HG03520 (cell line): ENCODE measurements around the gene YEATS2.

Experiments used
- ATAC-seq: cut with Tn5 transposase; IDR thresholded peaks from one replicate; pipeline ENCODE4 v1.9.1; 2021; ENCODE audit warnings: mild to moderate bottlenecking, moderate library complexity; ENCODE audit not compliant: unreplicated experiment

The YEATS2 gene

GRCh38 chr3:183810643-183811594 is 113.3 kb downstream of the YEATS2 start:
- ATAC-seq = no peak

GRCh38 chr3:183811638-183812037 is 114.0 kb downstream of the YEATS2 start:
- no peak for ATAC-seq

GRCh38 chr3:183812761-183813445 is 115.3 kb downstream of the YEATS2 start:
- ATAC-seq = no peak

- no peak for ATAC-seq
Observed at GRCh38 chr3:183814240-183814639, 116.6 kb downstream of the YEATS2 start.

DNA sequence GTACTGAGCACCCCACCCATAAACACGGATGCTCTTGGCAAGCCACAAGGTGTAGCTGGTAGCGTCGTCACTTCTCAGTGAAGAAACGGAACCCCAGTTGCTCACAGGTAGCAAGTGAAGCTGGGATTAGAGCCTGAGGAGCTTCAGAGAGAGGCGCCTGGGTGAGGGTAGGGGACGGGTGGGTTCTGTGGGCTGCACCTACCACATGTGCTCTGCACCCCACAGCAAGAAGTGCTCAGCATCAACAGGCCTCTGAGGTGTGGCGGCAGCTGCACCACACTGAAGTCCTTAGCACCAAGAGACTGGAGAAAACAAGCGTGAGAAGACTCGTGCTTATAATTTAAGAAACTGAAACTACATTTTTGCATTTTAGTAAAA is 118.0 kb downstream of the YEATS2 start:
- ATAC-seq = no peak

DNA sequence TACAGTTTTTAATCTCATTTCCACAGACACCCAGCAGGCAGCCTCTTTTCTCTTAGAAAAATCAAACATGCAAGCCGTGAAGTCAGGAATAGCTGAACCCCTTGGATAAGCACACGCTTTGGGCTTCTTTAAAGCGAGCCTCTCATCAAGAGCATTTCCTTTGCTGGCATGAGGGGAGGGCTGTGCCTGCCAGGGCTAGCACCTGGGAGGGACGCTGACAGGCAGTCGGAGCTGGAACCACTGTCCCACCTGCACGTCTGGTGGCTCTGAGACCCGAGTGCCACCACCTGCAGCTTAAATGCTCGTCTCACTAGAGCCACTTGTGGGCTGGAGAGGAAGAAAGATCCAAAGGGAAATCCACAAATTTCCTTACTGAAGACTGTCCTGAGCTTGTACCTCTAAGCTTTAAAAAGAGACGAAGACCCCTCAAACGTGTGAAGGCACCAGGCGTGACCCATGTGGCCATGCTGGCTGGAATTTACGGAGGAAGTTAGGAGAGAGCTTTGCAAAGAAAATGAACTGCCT is 118.4 kb downstream of the YEATS2 start:
- ATAC-seq = no peak

- ATAC-seq = no peak
Observed at GRCh38 chr3:183816681-183817510, 119.3 kb downstream of the YEATS2 start.

DNA sequence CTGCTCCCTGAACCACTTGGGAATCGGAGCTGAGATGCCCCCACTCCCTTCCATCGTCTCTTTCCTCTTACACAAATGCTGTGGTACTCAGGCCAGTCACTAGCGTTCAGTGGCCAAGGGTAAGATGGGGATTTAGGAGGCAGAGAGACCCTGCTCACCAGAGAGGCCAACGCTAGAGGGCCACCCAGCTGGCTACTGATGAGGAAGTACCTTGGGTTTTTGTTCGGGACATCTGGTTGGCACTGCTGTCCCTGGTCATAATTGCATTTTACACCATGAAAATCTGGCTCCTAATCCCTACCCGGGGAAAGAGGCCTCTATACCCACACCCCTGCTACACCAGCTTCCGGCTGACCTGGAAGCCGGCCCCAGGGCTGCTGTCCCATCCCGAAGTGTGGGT is 120.0 kb downstream of the YEATS2 start:
- ATAC-seq = no peak

DNA sequence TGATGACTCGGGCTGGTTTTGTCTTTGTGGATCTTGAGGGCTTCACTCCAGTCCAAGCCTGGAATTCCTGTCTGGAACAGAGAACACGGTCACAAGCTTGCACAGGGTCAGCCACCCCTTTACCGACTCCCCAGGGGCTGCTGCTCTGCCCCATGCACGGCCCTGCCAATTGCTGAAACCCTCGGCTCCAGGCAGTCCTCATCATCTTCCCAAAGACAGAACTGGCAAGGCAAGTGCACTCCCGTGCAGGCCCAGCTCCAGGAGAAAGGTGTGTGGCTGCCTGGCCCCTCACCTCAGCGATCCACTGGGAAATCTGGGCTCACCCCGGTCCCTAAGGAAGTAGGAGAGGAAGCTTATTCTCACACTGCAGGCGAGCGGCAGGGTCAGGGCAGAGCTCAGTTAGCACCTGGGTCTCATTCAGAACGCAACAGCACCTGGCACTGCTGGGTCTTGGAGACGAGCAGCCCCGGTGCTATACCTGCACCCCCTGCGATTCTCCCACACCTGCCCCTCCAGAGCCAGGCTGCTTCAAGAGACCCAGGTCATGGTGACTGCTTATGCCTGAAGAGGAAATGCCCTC is 120.5 kb downstream of the YEATS2 start:
- ATAC-seq = no peak

DNA sequence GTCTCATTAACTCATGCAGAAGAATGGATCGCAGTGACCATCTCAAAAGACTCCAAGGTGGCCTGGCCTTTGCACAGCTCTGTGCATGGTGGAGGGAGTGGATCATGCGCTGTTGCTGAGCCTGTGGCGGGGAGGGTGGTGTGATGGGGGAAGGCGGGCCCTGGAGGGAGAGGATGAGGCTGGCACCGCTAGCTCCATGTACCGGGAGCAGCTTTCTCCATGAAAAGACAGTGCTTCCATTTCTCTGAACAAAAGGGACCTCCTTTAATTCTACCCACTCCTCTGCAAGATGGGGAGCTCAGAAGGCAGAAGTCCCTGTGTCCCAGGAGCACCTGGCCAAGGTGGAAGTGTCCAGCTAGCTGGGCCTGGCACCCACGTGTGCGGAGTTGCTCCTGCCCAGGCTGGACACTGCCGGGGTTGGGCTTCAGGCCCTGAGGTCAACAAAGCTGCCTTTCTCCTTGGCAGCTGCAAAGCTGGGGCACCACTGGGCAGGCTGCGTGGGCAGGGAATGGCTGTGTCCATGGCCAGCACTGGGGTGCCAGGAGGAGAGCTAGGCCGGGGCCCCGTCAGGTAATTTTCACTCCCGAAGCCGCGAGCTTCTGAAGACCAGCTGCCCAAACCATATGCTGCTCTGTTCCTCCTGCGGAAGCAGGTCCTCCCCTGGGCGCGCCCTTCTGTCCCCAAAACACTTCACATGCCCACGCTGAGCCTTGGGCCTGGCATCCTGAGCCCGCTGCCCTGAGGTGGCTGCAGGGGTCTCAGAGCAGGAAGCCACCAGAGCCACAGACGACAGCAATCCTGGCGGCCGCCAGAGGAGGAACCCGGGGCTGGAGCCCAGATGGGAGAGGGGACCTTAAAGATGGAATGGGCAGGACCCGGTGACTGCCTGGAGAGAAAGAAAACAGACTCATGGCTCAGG is 121.4 kb downstream of the YEATS2 start:
- ATAC-seq = no peak

DNA sequence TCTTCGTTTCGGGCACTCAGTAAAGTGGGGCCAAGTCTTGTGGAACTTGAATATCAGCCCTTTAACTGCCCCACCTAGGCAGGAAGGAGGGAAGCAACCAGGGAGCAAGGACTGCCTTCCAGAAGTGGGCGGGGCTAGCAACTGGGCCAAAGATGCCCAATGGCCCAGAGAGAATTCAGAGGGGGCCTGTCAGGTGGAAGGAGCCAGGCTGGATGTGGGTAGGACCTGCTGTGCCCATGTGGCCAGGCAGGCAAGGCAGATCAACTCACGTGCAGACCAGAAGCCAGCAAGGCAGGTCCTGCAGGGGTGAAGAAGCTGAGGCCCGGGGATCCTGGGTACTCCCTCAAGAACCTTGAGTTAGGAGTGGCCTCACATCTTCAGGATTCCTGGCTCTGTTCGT is 122.2 kb downstream of the YEATS2 start:
- no peak for ATAC-seq

- no peak for ATAC-seq
Observed at GRCh38 chr3:183822631-183823030, 125.0 kb downstream of the YEATS2 start.

DNA sequence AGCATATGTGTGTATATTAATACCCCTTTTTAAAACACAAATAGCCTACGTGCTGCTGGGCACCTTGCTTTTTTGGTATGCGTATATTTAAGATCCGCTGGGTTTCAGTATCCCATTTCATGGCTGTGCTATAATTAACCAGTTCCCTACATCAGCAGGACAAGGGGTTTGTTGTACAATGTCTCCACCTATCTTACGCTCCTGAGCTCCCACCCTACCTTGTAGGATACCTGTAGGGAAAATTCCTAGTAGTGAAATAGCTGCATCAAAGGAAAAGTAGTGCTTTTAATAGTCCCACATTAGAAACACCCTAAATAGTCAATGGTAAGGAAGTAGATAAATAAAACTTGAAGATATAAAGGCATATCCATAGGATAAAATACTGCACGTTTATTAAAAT is 126.4 kb downstream of the YEATS2 start:
- ATAC-seq = no peak

DNA sequence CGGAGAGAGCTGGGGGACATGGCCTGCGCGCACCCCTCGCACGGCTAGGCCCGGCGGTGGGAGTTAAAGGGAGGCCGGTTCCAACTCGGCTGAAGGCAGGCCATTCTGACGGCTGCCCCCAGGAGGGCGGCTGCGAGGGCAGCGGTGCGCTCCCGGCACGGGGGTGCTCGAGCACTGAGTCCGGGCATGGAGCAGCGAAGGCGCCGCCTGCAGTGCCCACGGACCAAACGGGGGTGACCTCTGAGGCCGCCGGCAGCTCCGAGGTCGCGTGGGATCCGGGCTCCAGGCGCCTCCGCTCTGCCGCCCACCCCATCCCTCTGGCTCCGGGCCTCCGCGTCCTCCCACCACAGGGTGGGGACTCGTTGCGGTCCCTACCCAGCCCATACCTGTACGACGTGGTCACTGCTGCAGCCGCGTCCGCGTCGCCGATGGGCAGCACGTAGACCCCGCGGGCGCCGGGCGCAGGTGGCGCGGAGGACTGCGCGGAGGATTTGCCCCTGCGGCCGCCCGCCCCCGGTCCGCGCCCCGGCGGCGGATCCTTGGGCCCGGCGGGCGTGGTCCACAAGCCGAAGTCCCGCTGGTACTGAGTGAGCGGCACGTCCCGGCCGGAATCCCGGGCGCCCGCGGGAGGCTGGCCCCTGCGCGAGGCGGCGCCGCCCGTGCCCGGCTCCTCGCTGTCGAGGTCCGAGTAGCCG is 127.3 kb downstream of the YEATS2 start:
- no peak for ATAC-seq

DNA sequence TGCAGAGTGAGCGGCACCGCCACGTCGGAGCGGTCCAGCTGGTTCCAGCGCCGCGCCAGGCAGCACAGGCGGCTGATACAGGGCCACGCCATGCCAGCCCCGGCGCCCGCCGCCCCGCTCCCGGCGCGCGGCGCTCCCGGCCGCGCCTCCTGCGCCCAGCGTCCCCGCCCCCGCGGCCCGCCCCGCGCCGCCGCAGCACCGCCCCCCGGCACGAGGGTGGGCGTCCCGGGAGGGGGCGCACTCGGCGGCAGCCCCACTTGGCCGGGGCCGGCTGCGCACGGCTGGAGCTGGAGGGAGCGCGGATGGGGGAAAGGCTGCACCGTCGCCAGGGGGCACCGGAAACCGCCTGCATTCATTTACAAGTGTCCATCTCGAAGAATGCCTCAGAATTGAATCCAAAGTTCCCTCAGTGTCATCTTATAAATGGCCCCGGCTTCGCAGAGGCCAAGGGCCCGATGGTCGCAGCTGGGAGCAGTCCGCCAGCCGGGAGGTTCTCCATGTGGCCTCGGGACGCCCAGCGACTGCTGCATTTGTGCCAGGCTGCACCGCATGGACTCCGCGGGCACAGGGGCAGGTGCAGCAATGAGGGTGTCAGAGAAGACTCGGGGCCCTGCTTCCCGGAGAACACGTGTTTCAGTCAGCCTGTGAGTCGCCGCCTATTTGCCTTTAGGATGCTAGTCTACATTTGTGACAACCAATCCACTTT is 128.0 kb downstream of the YEATS2 start, which contains the start of gene MAP6D1:
Gene MAP6D1 (minus strand): TSS at position 122 of the 706 bp plus-strand sequence. CDS start 30 bp downstream, at position 92.
- ATAC-seq = no peak

- ATAC-seq = no peak
Observed at GRCh38 chr3:183826448-183827250, 129.1 kb downstream of the YEATS2 start.

- ATAC-seq = no peak
Observed at GRCh38 chr3:183827809-183828537, 130.4 kb downstream of the YEATS2 start.
